ENCODE measurements around the gene TRPV5.
A peak's percentile ranks its signal among the peaks of the same experiment; 100 is the strongest.

TRPV5 gene

GRCh38 chr7:142883571-142884285, 49.8 kb downstream of the TRPV5 start:
- no peak for DNase-seq

- DNase-seq = no peak
Measured at GRCh38 chr7:142883145-142883544, 50.4 kb downstream of the TRPV5 start.

GRCh38 chr7:142882338-142882678, 51.2 kb downstream of the TRPV5 start:
- no peak for DNase-seq

- DNase-seq = no peak
Measured at GRCh38 chr7:142881586-142882337, 51.8 kb downstream of the TRPV5 start.

DNA sequence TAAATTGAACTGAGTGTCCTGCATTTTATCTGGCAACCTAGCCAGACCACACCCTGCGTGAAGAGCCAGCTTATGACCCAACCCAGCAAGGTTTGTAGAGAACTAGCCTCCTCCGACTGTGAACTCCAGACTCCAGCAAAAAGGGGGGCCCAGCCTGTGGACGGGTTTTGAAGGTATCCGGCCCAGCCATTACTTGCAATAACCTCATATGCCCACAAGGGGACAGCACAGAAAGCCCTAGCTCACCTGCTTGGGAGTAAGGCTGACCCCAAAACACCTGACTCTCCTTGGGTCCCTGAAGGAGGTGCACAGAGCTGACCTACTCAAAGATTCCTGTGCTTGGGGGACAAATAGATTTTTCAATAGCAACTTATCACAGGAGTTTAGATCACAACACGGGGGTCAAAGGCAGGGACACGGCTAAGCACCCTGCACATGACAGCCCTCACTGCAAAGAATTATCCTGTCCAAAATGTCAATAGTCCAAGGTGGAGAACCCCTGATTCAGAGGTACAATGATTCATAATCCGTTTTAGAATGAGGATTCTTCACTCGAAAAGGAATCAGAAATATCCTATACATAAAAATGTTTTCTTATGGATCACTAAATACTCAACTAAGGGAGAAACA, 52.6 kb downstream of the TRPV5 start:
- DNase-seq = peak; percentile 9 to 39

DNA sequence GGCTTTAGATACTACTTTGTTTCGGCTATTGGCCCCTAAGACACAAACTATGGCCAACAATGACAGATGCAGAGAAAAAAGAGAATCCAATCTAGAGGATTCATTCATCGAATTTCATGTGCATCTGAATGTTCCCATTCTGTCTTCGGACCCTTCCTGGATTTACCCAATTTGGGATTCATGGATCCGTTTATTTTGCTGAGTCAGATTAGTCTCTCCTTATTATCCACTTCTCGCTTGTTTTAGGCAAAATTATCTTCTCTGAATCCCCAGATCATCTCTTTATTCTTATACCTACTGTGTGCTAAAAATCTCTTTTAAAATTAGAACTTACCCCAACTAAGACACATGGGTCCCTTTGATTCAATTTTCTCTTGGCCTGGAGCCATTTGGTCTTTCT, 54.5 kb downstream of the TRPV5 start:
- no peak for DNase-seq

DNA sequence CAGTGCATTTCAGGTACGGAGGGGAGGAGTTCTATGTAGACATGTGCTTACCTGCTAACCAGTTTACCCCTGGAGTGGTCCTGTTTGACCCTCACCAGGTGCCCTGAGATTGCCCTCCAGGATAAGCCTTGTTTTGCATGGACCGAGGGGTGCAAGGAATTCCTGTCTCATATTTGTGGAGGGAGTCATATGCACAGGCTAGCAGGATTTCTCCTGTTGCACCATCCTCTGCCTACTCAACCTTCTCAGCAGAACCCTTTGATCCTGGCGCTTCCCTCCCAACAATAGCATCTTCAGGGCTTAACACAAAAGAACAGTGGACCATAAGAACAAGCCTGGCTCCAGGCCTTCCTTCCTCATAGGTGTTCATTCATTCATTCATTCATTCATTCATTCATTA, 55.2 kb downstream of the TRPV5 start:
- no peak for DNase-seq

- no peak for DNase-seq
Measured at GRCh38 chr7:142876991-142877910, 56.3 kb downstream of the TRPV5 start.

DNA sequence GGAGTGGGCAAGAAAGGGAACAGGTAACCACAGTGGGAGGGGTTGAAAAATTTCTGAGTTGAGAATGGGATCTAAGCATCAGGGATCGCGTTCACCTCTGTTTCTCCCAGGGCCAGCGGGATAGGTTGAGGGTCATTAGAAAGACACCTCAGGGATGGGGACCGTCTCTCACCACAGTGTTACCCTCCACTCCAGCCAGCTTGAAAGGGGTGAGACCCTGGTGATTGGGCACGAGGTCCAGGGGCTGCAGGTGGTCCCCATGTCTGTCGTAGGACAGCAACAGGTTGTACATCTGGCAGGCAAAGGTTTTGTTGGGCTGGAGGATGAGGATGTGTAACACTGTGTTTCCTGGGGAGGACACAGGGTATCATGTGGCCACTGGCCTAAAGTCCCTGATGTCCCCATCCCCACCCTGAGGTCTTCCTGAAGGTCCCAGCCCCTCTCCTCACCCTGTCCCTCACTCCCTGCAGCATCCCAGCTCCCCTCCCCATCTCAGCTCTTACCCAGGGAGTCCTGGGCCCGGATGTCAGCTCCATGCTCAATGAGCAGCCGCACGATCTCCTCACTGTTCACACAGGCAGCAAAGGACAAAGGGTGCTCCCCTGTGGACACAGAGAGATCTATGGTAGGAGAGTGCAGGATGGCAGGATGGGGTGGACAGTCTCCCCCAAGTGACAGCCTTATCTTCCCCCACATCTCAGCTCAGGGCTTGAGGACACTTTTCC, 57.1 kb downstream of the TRPV5 start:
- DNase-seq = no peak

- DNase-seq = no peak
Measured at GRCh38 chr7:142875456-142875855, 58.1 kb downstream of the TRPV5 start.

DNA sequence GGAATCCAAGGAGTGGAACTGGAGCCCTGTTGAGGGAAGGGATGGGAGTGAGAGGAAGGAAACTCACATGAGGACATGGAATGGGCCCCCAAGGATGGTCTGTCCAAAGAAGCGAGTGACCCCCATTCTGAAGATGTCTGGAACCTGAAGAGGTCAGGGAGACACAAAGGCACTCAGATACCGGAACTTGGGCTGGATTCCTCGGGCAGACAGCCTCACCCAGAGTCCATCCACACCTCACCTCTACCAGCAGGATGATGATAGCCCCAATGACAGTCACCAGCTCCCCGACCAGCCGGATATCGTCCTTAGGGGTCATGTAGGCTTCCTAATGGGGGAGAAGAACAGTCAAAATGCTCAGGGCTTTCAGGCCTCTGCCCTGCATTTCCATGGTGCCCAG, 58.7 kb downstream of the TRPV5 start:
- no peak for DNase-seq

DNA sequence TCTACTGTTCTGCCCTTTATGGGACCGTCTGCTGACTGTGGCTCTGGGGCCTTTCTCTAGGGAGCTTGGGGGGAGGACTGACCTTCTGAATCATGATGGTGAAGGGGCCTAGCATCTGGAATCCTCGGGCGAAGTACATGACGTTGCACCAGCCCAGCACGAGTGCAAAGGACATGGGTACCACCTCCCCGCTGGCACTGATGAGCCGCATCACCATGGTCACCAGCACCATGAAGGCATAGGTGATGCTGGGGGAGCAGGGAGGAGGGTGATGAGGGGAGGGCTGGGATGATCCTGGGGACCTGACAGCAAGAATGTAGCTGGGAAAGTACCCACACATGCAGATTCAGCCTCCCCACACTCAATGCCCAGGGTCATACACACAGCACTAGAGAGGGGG, 59.1 kb downstream of the TRPV5 start:
- DNase-seq = no peak

GRCh38 chr7:142873871-142874270, 59.7 kb downstream of the TRPV5 start:
- no peak for DNase-seq

- peak; percentile 15 to 16 for DNase-seq
Measured at GRCh38 chr7:142873281-142873784, 60.2 kb downstream of the TRPV5 start.

DNA sequence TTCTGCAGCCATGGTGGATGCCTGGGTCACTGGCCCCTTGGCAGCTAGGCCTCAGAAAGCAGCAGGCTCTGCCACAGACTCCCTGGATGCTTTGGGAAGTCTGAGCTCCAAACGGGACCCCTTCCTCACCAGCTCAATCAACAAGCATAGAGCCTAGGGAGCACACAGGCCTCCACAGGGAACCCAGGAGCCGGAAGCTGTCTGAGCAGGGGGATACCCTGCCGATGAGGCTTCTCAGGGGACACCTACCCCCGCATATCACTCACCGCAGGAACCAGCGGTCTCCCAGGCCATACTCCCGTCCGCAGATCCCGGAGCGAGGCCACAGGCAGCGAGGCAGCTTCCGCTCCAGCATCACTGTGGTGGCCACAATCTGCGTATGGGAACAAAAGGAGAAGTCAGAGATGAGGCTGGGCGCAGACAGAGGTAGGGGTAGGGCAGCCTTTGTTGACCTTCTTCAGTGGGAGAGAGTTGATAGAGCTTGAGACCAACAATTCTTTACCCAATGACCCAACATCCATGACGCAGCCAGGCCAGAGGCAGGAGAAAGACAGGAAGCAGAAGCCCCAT, 61.4 kb downstream of the TRPV5 start:
- DNase-seq = no peak

DNA sequence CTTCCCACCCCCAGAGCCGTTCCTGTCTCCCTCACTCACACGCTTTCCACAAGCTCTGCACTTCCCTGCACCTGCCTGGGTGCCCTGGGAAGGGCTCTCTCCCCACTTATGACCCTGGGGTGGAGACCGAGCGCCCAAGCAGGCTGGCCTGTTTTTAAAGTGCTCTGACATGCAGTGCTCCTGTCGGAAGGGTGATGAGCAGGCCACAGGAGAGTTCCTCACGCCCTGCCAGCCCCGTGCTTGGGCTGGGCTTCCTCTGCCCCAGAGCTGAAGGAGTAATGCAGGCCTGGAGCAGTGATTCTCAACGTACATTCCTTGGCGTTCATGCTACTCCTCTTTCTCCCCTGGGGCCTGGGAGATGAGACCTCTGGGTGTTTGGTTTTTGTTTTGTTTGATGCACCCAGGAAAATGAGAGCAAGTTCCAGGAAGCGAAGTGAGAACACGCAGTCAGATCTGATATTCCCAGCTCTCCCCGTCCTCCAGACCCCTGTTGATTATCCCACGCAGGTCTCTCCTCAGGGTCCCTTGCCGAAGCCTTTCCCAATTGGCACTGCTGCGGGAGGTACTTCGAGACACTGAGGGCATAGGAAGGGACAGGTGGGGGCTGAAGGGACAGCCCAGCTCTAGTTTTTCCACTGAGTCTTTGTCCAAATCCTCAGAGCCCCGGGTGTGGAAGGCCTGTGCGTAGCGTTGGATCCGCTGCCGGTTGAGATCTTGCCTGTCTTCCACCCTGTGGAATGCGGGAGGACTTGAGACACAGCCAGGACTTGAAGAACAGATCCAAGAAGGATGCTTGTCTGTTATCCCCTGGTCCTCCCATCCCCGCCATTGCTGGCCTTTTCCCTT, 62.1 kb downstream of the TRPV5 start:
- DNase-seq = no peak

DNA sequence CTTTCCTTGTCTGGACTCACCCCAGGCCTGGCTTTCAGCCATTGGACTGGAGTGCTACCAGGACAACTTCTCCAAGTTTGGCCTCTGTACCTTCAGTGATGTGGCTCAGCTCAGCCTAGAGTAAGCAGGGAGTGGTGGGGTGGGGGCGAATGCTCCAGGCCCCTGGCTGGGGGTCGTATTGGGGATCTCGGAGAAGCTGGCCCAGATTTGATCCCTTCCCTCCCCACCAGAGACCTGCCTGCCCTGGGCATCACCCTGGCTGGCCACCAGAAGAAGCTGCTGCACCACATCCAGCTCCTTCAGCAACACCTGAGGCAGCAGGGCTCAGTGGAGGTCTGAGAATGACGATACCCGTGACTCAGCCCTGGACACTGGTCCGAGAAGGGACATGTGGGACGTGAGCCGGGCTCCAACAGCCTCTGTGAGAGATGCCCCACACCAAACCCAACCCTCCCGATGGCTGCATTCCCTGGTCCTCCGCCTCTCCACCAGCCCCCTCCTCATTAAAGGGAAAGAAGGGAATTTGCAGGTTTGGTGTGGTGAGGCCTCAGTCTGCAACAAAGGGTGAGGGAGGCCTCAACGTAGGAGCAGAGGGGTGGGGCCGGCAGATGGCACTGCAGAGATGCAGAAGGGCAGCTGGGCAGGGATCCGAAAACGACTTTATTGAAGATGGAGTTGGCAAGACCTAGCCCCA, 62.8 kb downstream of the TRPV5 start:
- DNase-seq = no peak

GRCh38 chr7:142870147-142870559, 63.4 kb downstream of the TRPV5 start:
- no peak for DNase-seq

DNA sequence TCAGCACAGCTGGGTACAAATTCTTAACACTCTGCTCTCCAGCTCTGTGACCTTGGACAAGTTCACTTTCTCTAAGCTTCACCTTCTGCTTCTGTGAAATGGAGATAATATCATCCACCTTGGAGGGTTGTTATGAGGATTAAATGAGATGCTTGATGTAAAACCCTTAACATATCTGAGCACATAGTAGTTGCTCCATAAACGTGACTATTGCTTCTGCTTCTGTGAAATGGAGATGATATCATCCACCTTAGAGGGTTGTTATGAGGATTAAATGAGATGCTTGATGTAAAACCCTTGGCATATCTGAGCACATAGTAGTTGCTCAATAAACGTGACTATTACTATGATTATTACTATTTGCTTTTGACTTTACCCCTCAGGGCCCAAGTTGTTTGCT, 64.1 kb downstream of the TRPV5 start:
- DNase-seq = no peak

DNA sequence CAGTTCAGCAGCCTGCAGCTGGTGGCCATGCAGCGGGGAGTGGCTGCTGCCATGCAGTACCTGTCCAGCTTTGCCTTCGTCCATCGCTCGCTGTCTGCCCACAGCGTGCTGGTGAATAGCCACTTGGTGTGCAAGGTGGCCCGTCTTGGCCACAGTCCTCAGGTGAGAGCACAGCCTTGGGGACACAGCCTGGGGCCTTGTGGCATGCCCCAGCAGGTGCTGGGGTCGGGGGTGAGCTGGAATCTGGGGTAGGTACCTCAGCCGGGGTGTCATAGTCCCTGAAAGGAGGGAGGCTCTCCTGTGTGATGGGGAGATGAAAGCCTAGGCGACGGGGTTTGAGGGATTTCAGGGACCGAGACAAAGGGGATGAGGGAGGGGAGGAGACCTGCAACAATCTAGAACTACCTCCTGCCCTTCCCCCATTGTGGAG, 64.5 kb downstream of the TRPV5 start:
- DNase-seq = no peak
